ENCODE results near the gene C20orf144. TPM values are rescaled to one million over a fixed set of nuclear protein-coding genes. Genes with fewer than 3 reads are reported as not detected.
"Not testable (repeated sequence)": the region's sequence is repeated elsewhere in the genome, so short reads cannot be mapped to it uniquely, and the experiment has no call there.

Gene C20orf144
- total RNA-seq: not detected
- long read RNA-seq: 0 reads

GRCh38 chr20:33662172-33662571, at the start of gene C20orf144:
Gene C20orf144, plus strand, starts transcription at chr20:33662327. Its CDS starts 19 bp downstream, at chr20:33662346.
- DNase-seq: no peak
- intact Hi-C loops (cut with micrococcal nuclease): no loop called here
- no peak for ATAC-seq

DNA sequence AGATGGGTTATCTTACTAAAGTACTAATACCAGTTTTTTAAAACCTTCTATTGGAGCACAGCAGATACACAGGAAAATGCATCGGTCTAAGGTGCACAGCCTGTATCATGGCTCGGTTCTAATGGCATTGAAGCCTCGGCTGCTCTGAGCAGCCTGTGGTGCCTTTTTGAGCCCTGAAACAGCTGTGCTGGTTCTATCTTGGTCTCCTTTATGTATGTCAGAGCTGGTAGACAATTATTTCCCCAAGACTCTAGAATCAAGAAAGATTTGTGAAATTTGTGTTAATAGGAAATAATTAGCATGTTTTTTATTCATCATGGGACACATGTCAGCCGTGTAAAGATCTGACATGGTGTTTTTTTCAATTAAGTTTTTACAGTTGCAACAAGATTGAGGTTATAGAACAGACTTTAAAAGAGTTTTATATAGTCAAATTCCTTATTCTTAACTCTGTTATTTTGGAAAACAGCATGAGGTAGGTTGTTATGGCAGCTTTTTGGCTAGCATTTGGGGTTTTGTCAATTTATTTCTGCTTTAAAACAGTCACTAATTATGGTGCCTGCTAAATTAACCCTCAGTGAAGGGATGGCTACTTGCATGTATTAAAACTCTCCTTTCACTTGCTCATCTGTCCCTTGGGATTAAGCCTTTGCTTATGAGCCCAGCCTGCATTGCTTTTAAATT, 40.3 kb upstream of the C20orf144 start:
- no peak for ATAC-seq
- intact Hi-C loops (cut with micrococcal nuclease): no loop called here
- no peak for DNase-seq

GRCh38 chr20:33622705-33623365, 39.3 kb upstream of the C20orf144 start:
- DNase-seq: no peak
- intact Hi-C loops (cut with micrococcal nuclease): no loop called here
- no peak for ATAC-seq

DNA sequence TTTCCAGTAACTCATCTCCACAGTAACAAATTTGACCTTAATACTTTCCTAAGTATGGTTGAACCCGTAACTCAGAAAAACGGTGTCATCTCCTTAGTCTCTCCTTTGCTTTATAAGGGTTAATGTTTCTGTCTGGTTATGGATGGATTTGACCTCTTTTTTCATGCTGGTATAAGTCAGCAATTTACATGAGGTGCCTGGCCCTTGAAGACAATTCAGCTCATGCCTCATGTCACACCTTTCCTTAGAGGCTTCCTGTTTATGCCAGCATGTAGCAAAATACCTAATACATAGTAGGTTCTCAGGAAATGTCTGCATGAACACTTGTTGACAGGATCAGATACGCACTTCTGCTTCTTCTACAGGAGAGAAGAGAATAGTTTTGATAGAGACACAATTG, 37.7 kb upstream of the C20orf144 start:
- no peak for ATAC-seq
- intact Hi-C loops (cut with micrococcal nuclease): no loop called here
- no peak for DNase-seq

GRCh38 chr20:33626190-33626589, 35.9 kb upstream of the C20orf144 start:
- intact Hi-C loops (cut with micrococcal nuclease): no loop called here
- ATAC-seq (no peak), DNase-seq (no peak)

DNA sequence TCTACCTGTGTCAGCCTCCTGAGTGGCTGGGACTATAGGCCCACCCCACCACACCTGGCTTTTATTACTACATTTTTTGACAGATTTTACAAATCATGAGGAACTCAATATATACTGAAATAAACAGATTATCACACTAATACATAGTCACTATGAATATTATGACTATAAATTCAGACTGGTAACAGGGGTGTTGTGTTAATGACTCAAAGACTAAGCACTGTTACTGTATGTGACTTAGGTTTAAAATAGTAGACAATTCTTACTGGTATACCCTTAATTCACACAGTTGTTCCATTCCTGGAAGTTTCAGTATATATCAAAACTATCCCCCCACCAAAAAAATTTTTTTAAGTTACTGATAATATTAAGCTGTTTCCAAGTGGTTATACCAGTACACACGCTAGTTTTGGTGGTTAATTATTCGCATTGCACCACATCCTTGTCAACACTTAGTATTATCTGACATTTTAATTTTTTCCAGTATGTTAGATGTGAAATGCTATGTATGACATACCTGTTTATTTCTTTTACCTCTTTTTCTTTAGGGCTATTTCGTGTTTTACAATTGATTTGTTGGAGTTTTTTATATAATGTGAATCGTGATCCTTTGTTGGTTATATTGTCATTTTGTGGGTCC, 34.4 kb upstream of the C20orf144 start:
- ATAC-seq (no peak), DNase-seq (no peak)
- intact Hi-C loops (cut with micrococcal nuclease): no loop called here

- no peak for DNase-seq
- intact Hi-C loops (cut with micrococcal nuclease): no loop called here
- ATAC-seq: no peak
These were observed 32.6 kb upstream of the C20orf144 start for GRCh38 chr20:33629533-33629932.

DNA sequence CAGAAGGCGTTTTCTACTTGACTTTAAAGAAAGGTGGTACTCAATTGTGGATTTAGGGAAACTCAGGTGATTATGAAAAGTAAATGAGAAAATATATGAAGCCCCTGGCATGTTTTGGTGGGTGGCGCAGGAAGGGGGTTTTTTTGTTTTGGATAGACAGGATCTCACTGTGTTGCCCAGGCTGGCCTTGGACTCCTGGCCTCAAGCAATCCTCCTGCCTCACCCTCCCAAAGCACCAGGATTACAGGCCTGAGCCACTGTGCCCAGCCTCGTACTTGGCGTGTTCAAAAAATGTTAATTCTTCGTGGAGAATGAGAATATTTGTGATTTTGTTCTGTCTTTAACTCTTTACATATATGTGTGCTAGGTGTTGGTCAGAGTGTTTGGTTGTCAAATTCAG, 32.1 kb upstream of the C20orf144 start:
- DNase-seq (no peak), ATAC-seq (no peak)
- intact Hi-C loops (cut with micrococcal nuclease): no loop called here

DNA sequence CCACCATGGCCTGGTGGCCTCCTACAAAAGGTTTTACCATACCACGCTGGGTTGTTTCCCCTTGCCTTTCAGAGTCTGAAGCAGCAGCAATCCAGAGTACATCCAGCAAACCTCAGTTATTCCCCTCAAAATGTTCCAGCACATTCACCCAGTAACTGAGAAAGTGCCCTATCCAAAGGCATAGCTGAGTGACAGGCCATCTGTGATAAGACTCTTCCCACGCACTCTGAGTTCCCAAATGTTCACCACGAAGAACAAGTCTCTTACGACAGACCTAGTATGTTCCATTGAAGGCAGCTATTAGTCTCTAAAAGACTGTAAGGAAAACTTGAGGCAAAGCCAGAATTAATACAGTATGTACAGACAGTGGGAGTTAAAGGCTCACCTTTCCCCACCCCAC, 31.6 kb upstream of the C20orf144 start:
- DNase-seq: no peak
- intact Hi-C loops (cut with micrococcal nuclease): no loop called here
- ATAC-seq: no peak

DNA sequence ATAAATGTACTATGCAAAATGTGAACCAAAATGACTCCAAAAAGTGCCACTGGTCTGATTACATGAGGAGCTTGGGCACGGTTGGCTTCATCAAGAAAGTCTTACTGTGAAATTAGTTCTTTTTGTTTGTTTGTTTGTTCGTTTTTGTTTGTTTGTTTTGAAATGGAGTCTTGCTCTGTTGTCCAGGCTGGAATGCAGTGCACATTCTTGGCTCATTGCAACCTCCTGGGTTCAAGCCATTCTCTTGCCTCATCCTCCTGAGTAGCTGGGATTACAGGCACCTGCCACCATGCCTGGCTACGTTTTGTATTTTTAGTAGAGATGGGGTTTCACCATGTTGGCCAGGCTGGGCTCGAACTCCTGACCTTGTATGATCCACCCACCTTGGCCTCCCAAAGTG, 30.2 kb upstream of the C20orf144 start:
- intact Hi-C loops (cut with micrococcal nuclease); ATAC-seq; DNase-seq: not testable (repeated sequence)

DNA sequence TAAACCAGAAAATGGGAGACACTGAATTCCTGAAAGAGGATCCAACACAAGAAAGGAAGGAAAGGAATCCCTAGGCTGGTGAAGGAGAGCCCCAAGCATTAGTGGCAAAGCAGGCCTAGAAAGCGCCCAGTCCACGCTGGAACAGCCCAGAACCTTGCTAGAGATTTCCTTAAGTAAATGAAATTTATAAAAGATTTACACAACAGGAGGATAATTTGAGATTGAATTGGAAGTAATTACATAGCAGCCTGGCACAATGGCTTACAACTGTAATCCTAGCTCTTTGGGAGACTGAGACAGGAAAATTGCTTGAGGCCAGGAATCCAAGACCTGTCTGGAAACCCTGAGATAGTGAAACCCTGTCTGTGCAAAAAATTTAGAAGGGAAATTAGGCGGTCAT, 26.8 kb upstream of the C20orf144 start:
- intact Hi-C loops (cut with micrococcal nuclease): no loop called here
- ATAC-seq: no peak
- DNase-seq: no peak

GRCh38 chr20:33636776-33637175, 25.4 kb upstream of the C20orf144 start:
- intact Hi-C loops (cut with micrococcal nuclease): no loop called here
- no peak for ATAC-seq
- no peak for DNase-seq

- no peak for ATAC-seq
- intact Hi-C loops (cut with micrococcal nuclease): no loop called here
- DNase-seq: no peak
These were observed 21.8 kb upstream of the C20orf144 start for GRCh38 chr20:33640287-33640686.

DNA sequence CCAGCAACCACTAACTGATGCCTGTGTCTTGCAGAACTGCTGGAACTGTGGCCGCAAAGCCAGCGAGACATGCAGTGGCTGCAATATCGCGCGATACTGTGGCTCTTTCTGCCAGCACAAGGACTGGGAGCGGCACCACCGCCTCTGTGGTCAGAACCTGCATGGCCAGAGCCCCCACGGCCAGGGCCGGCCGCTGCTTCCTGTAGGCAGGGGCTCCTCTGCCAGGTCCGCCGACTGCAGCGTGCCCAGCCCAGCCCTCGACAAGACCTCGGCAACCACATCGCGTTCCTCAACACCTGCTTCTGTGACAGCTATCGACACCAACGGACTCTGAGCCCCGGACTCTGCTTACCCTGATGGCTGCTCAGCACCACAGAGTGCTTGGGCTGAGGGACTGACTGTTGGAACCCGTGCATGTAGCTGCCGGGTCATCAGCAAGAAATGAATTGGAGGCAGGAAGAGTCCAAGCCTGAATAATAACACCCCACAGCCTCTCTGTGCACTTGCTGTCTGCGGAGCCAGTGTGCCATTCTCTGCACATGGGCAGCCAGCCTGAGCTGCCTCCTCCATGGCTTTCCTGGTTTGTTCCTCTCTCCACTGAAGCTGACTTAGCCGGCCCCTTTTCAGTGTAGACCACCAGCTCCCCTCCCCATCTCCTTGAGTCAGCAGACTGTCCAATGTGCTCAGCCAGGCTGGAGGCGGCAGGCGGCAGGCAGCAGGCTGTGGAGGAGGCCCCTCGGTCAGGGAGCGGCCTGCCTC, 17.6 kb upstream of the C20orf144 start:
- ATAC-seq (no peak), DNase-seq (no peak)
- intact Hi-C loops (cut with micrococcal nuclease): no loop called here

DNA sequence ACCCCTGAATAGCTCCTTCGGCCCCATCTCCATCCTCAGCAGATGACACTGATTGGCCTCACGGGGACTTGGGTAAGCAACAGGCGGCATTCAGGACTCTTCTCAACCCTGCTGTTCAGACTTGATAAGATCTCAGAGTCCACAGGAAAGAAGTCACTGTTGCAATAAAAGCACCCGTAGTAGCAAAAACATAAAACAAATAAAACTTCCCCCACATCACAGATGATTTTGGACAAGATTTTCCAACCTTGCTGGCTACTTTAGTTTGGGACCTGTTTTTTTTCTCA, 17.1 kb upstream of the C20orf144 start:
- intact Hi-C loops (cut with micrococcal nuclease): no loop called here
- ATAC-seq (no peak), DNase-seq (no peak)

DNA sequence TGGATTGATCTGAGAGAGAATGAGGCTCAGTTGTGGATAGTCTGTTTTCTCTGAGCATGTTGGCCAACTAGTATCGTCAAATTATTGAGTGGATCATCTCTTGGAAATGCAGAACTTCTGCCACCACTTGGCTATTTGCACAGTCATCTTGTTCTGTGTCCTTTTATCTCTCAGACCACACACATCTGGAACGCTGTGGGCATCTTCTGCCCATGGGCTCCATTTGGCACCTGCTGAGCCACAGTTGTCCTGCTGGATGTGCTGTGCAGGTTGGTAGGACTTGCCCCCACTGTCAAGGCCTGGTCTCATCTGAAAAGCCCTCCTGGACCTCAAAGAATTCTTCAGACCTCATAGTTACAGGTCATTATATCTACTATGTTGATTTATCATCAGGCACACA, 16.7 kb upstream of the C20orf144 start:
- DNase-seq: no peak
- intact Hi-C loops (cut with micrococcal nuclease): no loop called here

DNA sequence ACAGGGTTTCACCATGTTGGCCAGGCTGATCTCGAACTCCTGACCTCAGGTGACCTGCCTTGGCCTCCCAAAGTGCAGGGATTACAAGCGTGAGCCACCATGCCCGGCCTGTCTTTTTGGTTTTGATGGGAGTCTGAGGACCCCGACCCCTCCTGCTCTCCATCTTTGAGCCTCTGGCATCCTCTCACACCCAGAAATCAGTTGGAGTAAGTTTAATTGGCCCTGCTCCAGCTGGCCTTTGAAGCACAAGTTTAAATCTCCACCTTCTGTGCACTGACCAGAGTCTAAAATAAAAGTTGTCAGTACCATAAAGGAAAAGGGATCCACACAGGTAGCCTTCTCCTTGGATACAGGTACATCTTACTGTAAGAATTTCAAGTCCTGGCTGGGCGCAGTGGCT, 15.9 kb upstream of the C20orf144 start:
- no peak for DNase-seq
- ATAC-seq: no peak
- intact Hi-C loops (cut with micrococcal nuclease): no loop called here

More for the DNA sequence above, 16.7 kb upstream of the C20orf144 start:
- ATAC-seq: no peak

DNA sequence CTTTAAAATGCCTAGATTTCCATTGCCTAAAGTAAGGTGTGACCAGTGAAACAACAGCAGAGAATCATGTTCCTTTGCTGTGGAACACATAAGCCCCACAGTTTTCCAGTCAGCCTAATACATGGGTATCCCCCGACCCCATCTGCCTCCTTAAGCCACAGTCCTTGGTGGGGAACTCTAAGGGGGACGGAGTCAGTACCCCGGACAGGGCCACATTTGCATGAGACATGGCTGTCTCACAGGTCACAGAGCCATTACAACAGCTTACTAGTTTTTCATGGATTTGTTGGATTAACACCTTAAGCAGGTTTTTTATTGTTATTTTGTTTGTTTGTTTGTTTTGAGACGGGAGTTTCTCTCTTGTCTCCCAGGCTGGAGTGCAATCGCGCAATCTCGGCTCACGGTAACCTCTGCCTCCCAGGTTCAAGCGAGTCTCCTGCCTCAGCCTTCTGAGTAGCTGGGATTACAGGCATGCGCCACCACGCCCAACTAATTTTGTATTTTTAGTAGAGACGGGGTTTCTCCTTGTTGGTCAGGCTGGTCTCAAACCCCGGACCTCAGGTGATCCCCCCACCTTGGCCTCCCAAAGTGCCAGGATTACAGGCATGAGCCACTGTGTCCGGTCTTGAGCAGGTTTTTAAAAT, 15.0 kb upstream of the C20orf144 start:
- DNase-seq; ATAC-seq; intact Hi-C loops (cut with micrococcal nuclease): not testable (repeated sequence)

GRCh38 chr20:33647603-33648395, 14.3 kb upstream of the C20orf144 start:
- ATAC-seq (peak; percentile 66), DNase-seq (no peak)
- intact Hi-C loops (cut with micrococcal nuclease): no loop called here
